GM19397 (cell line): ENCODE data around the gene BSPH1.
"Not testable (repeated sequence)": the region's sequence is repeated elsewhere in the genome, so short reads cannot be mapped to it uniquely, and the experiment has no call there.

ENCODE experiments used
- ATAC-seq: cut with Tn5 transposase; IDR thresholded peaks from one replicate; pipeline ENCODE4 v1.9.1; 2021; ENCODE audit warnings: mild to moderate bottlenecking, moderate library complexity; ENCODE audit not compliant: unreplicated experiment

BSPH1 gene

DNA sequence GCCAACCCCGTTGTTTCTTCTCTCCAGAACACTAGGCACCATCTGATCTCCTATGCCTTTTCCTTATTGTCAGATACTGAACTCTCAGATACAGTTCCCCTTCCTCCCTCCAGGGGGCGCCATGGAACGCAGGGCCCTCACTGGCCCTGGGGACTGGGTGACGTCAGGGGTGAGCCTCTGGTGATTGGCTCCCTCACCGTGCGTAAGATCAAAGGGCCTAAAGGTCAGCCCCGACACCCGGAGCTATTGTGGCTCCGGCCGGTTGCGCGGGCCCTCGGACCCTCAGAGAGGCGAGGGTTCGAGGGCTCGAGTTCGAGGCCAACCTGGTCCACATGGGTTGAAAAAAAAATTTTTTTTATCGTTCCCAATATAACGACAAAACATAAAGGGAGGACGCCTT is 63.4 kb downstream of the BSPH1 start:
- not testable (repeated sequence) for ATAC-seq

- not testable (repeated sequence) for ATAC-seq
Observed at GRCh38 chr19:47920107-47920506, 71.9 kb downstream of the BSPH1 start.
